Thyroid gland (tissue), 4 donors: ENCODE measurements around the gene DHX15. TPM values are rescaled to one million over a fixed set of nuclear protein-coding genes. Genes with fewer than 3 reads are reported as not detected.

Experiments
- DNase-seq, 2 donors: peaks; one replicate each; pipeline ENCODE4 v3.0.0-alpha.2; 2019
- H3K27ac ChIP-seq, 3 donors: fragments of 200-600 bp; sonication (generic); 1 replicate in 2 of 3; 2 replicates in 1 of 3; pipeline ENCODE4 v1.5.1; 2016 to 2019; ENCODE audit warnings: mild to moderate bottlenecking in 1 of 3, moderate library complexity in 1 of 3
- H3K27me3 ChIP-seq: fragments of 200-600 bp; sonication (generic); one replicate; pipeline ENCODE4 v1.5.1; 2019
- H3K36me3 ChIP-seq, 2 donors: fragments of 200-600 bp; sonication (generic); one replicate each; pipeline ENCODE4 v1.5.1; 2016 to 2019
- H3K4me1 ChIP-seq, 2 donors: fragments of 200-600 bp; sonication (generic); one replicate each; pipeline ENCODE4 v1.5.1; 2017 to 2019
- H3K4me3 ChIP-seq, 3 donors: fragments of 200-600 bp; sonication (generic); replicated peaks in 1 of 3; 1 replicate in 2 of 3; 2 replicates in 1 of 3; pipeline ENCODE4 v1.5.1; 2016; ENCODE audit warnings: mild to moderate bottlenecking in 1 of 3
- H3K9me3 ChIP-seq: fragments of 200-600 bp; sonication (generic); one replicate; pipeline ENCODE4 v1.5.1; 2017
- CTCF ChIP-seq, 6 experiments: fragments of 200-600 bp in 3 of 6; fragments of 450-650 bp in 3 of 6; sonication (generic) in 3 of 6; IDR thresholded peaks; one replicate each; pipeline ENCODE4 v1.5.1; 2016 to 2019; ENCODE audit warnings: antibody characterized with exemption in 6 of 6, mild to moderate bottlenecking in 2 of 6, inconsistent platforms in 1 of 6, moderate library complexity in 1 of 6
- POLR2A ChIP-seq, 2 donors: fragments of 450-650 bp; IDR thresholded peaks; one replicate each; pipeline ENCODE4 v1.6.1; 2017; ENCODE audit warnings: antibody characterized with exemption in 2 of 2, mild to moderate bottlenecking in 2 of 2, moderate library complexity in 1 of 2
- WGBS, 2 donors: methylation state at CpG; one replicate each; pipeline ENCODE4 v1.1.5; 2017; 5-methylcytosine and 5-hydroxymethylcytosine counted together
- intact Hi-C: fragments of 100-400 bp; cut with DNase I; formaldehyde crosslinking; loops from one replicate; pipeline ENCODE4 v1.15.1; 2023
- microRNA counts, 2 donors: library from miRNA; unstranded; fragments of <30 nt; microRNA quantifications; one replicate each; lab custom pipeline; 2016 to 2017
- microRNA-seq: library from miRNA; unstranded; fragments of <30 nt; microRNA quantifications from one replicate; pipeline ENCODE4, GENCODE V29; 2016
- small RNA-seq: library from RNA; depleted of rRNA; stranded (forward); fragments of <200 nt; gene quantifications from one replicate; pipeline ENCODE3, GENCODE V24; 2016
- total RNA-seq, 4 donors: library from RNA; depleted of rRNA; stranded (reverse); fragments of >200 nt; gene quantifications; one replicate each; pipeline ENCODE4 v1.2.3, GENCODE V29; 2016

DHX15 gene
- total RNA-seq, 4 donors from 2014 or later = 139 to 199 (median 150) TPM

GRCh38 chr4:24477919-24478318, 106.4 kb downstream of the DHX15 start:
- peak; percentile 23 to 36 for DNase-seq
- intact Hi-C loops = no loop called here
- no peaks in the 10 kb centered on the region for H3K27me3 ChIP-seq
- no peaks in the 10 kb centered on the region for H3K9me3 ChIP-seq
- WGBS, 2 donors = 13 to 14% methylated on average over 5 of the region's 5 CpGs
- no peak overlapping the region for H3K4me3 ChIP-seq
- H3K4me1 ChIP-seq = no peaks in the 10 kb centered on the region
- no peak for TF ChIP-seq CTCF (IDR thresholded peaks at IDR 0.05)
- no peak for TF ChIP-seq POLR2A (IDR thresholded peaks at IDR 0.05)
- no peaks in the 10 kb centered on the region for H3K36me3 ChIP-seq
- H3K27ac ChIP-seq = no peak overlapping the region

MicroRNAs within 50 kb of the gene (microRNA counts, 767-probe panel; counts per million panel counts)
- microRNA hsa-miR-573 (lab: Ali Mortazavi, UCI) = 0 counts per million in 2 donors

Small RNA genes lying within 50 kb of the gene (microRNA-seq; reads per million reads assigned to microRNA genes)
- gene MIR573 = not detected

Small RNA genes lying within 50 kb of the gene (small RNA-seq; reads per million reads assigned to genes)
- gene MIR573 (not detected), gene RN7SL16P (not detected)

Other genes with a start within 250 kb of the DHX15 start
- 100 to 1,000 TPM; 140 to 215 (median 162) TPM for gene SOD3, start 211.0 kb upstream of the DHX15 start, total RNA-seq